ENCODE data around the gene PAQR3.

The PAQR3 gene, protein sequence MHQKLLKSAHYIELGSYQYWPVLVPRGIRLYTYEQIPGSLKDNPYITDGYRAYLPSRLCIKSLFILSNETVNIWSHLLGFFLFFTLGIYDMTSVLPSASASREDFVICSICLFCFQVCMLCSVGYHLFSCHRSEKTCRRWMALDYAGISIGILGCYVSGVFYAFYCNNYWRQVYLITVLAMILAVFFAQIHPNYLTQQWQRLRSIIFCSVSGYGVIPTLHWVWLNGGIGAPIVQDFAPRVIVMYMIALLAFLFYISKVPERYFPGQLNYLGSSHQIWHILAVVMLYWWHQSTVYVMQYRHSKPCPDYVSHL

DNA sequence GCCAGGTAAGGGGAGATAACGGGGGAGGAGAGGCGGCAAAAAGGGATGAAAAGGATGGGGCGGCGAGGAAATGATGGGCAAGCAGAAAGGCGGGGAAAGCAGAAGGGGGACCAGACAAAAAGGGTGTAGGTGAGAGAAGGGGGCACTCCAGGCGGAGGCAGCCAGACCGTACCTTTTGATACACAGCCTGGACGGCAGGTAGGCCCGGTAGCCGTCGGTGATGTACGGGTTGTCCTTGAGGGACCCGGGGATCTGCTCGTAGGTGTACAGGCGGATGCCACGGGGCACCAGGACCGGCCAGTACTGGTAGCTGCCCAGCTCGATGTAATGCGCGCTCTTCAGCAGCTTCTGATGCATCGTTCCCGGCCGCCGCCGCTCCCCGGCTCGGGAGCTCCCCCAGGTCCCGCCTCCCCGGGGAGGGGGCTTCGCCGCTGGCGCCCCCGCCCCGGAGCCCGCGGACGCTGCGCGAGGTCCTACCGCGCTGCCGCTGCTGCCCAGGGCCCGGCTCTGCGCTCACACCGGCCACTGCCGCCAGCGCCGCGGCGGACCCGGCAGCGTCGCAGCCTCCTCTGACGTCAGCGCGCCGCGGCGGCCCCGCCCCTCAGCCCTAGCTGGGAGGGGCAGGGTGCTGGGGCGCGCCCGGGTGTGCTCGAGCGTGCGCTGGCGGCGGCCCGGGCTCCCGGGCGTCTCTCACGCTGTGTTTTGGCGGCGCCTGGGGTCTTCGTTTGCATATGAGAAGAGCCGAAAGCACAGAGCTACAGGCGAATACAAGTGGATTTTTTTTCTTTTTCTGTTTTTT lies at the start of gene PAQR3:
Gene PAQR3, minus strand, starts transcription at position 571 of the 799 bp plus-strand sequence. Its CDS starts 214 bp downstream, at position 357.
- peak; percentile 39 for DNase-seq (ENCODE audit: low read depth)
- peak within 1 kb of the TSS; percentile 83 for H3K4me3 ChIP-seq (ENCODE audit: low read length)
- TF ChIP-seq, protein P1, sequence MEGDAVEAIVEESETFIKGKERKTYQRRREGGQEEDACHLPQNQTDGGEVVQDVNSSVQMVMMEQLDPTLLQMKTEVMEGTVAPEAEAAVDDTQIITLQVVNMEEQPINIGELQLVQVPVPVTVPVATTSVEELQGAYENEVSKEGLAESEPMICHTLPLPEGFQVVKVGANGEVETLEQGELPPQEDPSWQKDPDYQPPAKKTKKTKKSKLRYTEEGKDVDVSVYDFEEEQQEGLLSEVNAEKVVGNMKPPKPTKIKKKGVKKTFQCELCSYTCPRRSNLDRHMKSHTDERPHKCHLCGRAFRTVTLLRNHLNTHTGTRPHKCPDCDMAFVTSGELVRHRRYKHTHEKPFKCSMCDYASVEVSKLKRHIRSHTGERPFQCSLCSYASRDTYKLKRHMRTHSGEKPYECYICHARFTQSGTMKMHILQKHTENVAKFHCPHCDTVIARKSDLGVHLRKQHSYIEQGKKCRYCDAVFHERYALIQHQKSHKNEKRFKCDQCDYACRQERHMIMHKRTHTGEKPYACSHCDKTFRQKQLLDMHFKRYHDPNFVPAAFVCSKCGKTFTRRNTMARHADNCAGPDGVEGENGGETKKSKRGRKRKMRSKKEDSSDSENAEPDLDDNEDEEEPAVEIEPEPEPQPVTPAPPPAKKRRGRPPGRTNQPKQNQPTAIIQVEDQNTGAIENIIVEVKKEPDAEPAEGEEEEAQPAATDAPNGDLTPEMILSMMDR (conservative IDR thresholded peaks at IDR 0.05; ENCODE audit: low read depth, low read length) = no peak

DNA sequence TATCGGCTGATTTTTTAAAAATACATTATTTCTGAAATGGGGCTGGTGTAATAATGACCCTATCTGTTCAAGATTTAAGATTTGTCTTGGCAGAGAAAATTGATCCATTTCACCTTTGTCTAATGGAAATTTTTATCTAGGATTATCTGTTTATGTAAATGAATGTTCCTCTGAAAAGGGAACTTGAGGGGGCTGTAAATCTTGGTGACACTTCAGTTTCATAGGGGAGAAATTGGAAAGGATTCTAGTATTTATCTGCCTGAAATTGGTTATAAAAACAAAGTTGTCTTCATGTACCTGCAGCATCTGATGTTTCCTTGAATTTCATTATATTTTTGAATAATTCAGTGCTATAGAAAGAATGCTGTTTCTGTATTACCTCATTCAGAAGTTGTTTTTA lies 48.4 kb upstream of the PAQR3 start:
- DNase-seq (ENCODE audit: low read depth) = no peak
- TF ChIP-seq, protein P1 (conservative IDR thresholded peaks at IDR 0.05; ENCODE audit: low read depth, low read length) = no peak
- no peak overlapping the region for H3K4me3 ChIP-seq (ENCODE audit: low read length)

DNA sequence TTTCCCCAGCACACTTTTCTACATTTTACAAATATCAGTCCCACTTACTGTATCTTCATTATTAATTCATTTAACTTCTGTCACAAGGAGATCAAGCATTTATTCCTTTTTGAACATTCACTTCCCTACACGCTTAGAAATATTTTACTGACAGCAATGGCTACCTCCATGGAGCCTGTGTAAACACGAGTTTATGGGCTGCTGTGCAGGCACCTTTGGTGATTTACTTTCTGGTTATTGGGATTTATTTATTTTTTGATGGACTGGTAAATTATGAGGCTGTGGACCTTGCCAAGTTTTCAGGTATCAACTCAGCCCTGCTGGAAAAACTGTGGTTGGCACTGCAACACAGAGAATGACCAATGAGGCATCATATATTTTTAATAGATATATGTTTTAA lies 45.4 kb upstream of the PAQR3 start:
- TF ChIP-seq, protein P1 (conservative IDR thresholded peaks at IDR 0.05; ENCODE audit: low read depth, low read length) = no peak
- H3K4me3 ChIP-seq (ENCODE audit: low read length) = no peak overlapping the region
- no peak for DNase-seq (ENCODE audit: low read depth)

DNA sequence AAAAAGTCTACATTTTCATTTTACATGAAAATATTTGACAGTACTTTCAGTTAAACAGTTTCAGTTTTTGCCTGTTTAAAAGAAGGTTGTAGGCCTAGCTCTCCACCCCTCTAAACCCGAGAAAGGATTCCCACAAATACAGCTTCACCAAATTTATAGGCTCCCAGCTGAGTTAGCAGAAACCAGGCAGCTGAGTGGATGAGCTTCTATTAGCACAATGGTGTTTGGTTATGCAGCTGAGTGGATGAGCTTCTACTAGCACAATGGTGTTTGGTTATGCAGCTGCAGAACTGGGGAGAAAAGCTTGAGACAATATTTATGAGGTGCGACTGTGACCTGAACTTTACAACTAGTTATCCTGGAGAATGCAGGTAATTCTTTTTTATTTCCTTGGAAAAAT lies 36.6 kb upstream of the PAQR3 start:
- DNase-seq (ENCODE audit: low read depth) = no peak
- H3K4me3 ChIP-seq (ENCODE audit: low read length) = no peak overlapping the region
- TF ChIP-seq, protein P1 (conservative IDR thresholded peaks at IDR 0.05; ENCODE audit: low read depth, low read length) = no peak

DNA sequence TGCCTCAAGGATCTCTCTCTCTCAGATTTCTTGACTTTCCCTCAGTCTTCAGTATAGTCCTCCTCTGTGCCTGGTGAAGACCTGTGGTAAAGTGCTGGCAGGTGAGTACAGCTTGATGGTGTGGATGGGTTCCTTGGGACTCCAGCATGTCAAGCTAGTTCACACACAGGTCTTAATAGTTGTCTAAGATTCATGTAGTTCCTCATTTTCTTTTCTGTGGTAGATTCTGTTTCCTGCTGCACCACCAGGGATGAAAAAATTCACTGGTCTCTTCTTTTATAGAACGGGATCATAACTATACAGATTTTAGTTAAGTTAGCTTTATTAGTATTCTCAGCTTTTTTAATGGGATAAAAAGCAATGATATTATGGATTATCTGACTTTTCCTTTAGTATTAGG lies 32.5 kb upstream of the PAQR3 start:
- H3K4me3 ChIP-seq (ENCODE audit: low read length) = no peak overlapping the region
- no peak for DNase-seq (ENCODE audit: low read depth)
- TF ChIP-seq, protein P1 (conservative IDR thresholded peaks at IDR 0.05; ENCODE audit: low read depth, low read length) = no peak

DNA sequence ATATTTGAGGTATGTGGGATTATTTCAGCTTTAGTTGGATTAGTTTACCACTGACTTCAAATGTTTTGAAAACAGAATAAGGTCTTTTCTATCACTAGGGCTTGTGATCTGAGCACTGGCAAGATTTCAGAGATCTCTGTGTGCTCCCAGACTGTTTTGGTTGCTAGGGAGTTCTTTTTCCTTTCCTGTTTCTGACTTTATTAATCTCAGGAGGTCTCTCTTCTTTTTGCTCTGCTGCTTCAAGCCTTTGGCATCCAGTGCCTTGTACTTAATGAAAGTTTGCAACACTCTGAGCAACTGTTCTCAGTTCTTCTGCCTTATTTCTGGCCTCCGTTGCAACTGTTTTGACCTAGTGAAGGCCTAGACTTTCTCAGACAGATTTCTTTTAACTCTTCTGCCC lies 32.1 kb upstream of the PAQR3 start:
- DNase-seq (ENCODE audit: low read depth) = peak; percentile 78
- TF ChIP-seq, protein P1 (conservative IDR thresholded peaks at IDR 0.05; ENCODE audit: low read depth, low read length) = no peak
- H3K4me3 ChIP-seq (ENCODE audit: low read length) = no peak overlapping the region
